HG02870 (cell line): ENCODE data around the gene PRKG1.

ENCODE experiments used
- ATAC-seq: cut with Tn5 transposase; IDR thresholded peaks from one replicate; pipeline ENCODE4 v1.9.1; 2021; ENCODE audit warnings: mild to moderate bottlenecking, moderate library complexity; ENCODE audit not compliant: unreplicated experiment

PRKG1 gene

GRCh38 chr10:52314822-52315552 lies 1240.7 kb downstream of the PRKG1 start:
- no peak for ATAC-seq

GRCh38 chr10:52316001-52316400 lies 1241.7 kb downstream of the PRKG1 start:
- no peak for ATAC-seq

GRCh38 chr10:52316500-52316899 lies 1242.2 kb downstream of the PRKG1 start:
- ATAC-seq, result no peak

GRCh38 chr10:52318136-52318701 lies 1243.9 kb downstream of the PRKG1 start:
- ATAC-seq, result no peak

- ATAC-seq, result no peak
These were observed 1244.7 kb downstream of the PRKG1 start for GRCh38 chr10:52318822-52319464.

GRCh38 chr10:52319926-52320325 lies 1245.6 kb downstream of the PRKG1 start:
- no peak for ATAC-seq

- ATAC-seq, result no peak
These were observed 1248.0 kb downstream of the PRKG1 start for GRCh38 chr10:52322323-52322722.

GRCh38 chr10:52322936-52323335 lies 1248.6 kb downstream of the PRKG1 start:
- ATAC-seq, result no peak

GRCh38 chr10:52326382-52326781 lies 1252.1 kb downstream of the PRKG1 start:
- no peak for ATAC-seq

GRCh38 chr10:52331638-52332364 lies 1257.5 kb downstream of the PRKG1 start:
- no peak for ATAC-seq

- ATAC-seq, result no peak
These were observed 1258.5 kb downstream of the PRKG1 start for GRCh38 chr10:52332815-52333214.

GRCh38 chr10:52334595-52334994 lies 1260.3 kb downstream of the PRKG1 start:
- ATAC-seq, result no peak

GRCh38 chr10:52335665-52336064 lies 1261.4 kb downstream of the PRKG1 start:
- ATAC-seq, result no peak

GRCh38 chr10:52337225-52337624 lies 1262.9 kb downstream of the PRKG1 start:
- no peak for ATAC-seq

- ATAC-seq, result no peak
These were observed 1269.2 kb downstream of the PRKG1 start for GRCh38 chr10:52343439-52343838.

- no peak for ATAC-seq
These were observed 1272.4 kb downstream of the PRKG1 start for GRCh38 chr10:52346394-52347326.

GRCh38 chr10:52347327-52347667 lies 1273.0 kb downstream of the PRKG1 start:
- no peak for ATAC-seq
